DMS79 treated with DMSO at 0.1 percent for 48 hours (cell line): ENCODE measurements around the gene POC1A.

Experiments used
- DNase-seq: peaks from one replicate; lab custom pipeline; 2025; lab: John Stamatoyannopoulos, UW

POC1A gene

GRCh38 chr3:52104684-52105640 is 49.3 kb downstream of the POC1A start:
- DNase-seq: no peak

DNA sequence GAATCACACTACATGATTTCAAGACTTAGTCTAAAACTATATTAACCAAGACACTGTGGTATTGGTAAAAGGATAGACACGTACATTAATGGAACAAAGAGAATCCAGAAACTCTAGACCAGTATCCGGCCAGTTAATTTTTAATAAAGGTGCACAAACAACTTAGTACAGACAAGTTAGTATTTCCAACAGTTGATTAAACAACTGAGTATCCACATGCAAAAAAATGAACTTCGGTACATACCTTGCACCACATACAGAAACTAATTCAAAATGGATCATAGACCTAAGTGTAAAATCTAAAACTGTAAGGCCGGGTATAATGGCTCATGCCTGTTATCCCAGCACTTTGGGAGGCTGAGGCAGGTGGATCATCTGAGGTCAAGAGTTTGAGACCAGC is 51.3 kb downstream of the POC1A start:
- no peak for DNase-seq

- DNase-seq: no peak
Measured at GRCh38 chr3:52099001-52099401, 55.2 kb downstream of the POC1A start.

GRCh38 chr3:52097851-52098507 is 56.2 kb downstream of the POC1A start:
- no peak for DNase-seq

GRCh38 chr3:52095990-52096775 is 58.0 kb downstream of the POC1A start:
- no peak for DNase-seq

GRCh38 chr3:52094571-52095485 is 59.4 kb downstream of the POC1A start:
- DNase-seq: no peak

DNA sequence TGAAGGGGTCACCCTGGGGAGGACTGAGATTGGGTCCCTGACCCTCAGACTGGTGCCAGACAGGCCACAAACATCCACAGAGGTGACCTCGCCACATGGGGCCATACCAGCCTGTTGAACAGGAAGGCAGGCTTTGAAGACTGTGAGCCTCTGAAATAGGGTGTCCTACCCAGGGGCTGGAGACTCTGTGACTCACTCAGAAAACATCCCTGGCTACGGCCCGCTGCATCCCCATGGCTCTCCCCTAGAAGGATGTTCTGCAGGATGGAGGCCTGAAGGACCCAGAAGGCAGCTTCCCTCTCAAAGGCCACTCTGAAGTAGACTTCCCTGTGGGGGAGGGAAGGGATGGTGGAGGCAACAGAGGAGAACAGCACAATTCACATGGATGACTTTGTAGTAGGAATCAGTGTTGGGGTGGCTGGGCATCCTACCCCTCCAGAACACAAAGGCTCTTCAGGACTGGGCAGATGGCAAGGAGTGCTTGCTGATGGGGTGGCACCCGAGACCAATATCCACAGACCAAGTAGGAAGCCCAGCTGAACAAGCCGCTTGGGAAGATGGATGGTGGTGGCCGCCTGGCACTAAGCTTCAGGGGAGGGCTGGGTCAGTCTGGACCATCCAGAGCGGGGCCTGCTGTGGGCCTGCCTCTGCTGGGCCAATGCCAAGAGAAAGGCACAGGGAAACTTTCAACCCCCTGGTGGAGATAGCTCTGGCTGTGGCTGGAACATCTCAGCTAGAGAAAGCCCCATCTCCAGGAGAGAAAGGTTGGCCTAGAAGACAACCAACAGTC is 60.3 kb downstream of the POC1A start:
- DNase-seq: no peak

DNA sequence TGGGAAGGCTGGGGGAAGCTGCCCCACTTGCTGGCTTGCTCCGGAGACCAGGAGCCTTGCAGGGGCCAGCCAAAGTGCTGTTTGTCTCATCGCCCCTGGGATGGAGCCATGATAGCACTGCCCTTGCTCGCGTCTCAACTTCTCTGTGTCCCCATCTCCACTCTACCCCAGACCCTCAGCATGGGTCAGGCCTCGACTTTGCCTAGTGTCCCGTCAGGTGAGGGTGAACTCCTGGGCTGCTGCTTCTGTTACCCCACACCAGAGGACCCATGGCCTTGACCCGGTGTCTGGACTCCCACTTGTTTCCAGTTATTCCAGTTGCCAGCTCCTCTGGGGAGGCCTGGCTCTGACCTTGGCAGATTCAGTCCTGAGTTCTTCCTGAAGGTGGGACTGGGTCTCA is 61.3 kb downstream of the POC1A start:
- no peak for DNase-seq

- DNase-seq: no peak
Measured at GRCh38 chr3:52092271-52092660, 62.0 kb downstream of the POC1A start.

DNA sequence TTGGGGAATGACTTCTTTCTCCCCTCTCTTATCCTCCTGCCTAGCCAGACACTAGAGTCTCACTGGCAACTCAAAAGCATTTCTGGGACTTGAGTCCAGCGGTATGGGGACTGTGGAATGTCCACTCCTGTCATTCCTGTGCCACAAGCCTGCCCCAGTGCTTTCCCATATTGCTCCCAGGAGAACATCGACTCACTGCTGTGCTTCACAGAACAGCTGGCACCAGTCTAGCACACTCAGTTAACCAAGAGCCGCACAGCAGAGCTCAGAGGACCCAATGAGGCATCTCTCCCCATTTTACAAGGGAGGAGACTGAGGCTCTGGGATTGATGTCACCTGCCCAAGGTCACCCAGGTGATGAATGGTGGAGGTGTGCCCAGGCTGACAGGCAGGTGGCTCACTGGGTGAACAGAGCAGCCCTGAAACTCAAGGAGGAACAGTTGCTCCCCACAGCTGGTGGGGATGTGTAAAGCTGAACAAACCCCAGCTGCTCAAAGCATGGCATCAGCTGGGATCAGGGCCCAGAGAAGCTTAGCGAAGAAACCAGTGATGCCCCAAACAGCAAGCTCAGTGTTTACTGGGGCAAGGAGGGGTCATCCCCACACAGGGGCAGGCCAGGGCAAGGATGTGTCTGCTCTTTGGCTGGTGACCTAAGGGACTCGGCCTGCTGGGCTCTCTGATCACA is 62.5 kb downstream of the POC1A start:
- no peak for DNase-seq

DNA sequence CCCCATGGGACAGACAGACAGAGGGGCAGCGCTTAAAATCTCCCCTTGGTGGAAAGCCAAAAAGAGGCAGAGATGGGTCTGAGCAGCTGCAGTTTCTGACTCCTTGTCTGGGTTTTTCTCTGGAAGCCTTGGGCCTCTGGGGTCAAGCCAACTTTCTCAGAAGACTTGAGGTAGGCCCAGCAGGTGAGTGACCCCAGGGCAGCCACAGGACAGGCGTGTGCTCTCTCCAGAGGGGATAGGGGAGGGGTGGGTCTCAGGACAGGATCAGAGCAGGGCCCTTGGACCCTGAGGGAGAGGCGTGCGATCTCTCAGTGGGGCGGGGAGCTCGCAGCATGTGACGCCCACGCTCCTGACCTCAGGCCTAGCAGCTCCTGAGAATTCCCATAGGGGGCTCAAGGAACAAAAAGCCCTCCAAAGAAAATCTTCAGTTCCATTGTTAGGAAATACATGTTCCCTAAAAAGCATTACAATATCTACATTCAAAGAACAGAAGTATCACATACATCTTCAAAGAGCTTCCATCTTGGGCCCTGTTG is 63.2 kb downstream of the POC1A start:
- no peak for DNase-seq

GRCh38 chr3:52090131-52090932 is 63.9 kb downstream of the POC1A start:
- DNase-seq: no peak

- no peak for DNase-seq
Measured at GRCh38 chr3:52089691-52090090, 64.5 kb downstream of the POC1A start.

GRCh38 chr3:52088445-52089367 is 65.5 kb downstream of the POC1A start:
- DNase-seq: no peak

GRCh38 chr3:52087731-52088130 is 66.5 kb downstream of the POC1A start:
- no peak for DNase-seq

- no peak for DNase-seq
Measured at GRCh38 chr3:52086976-52087663, 67.1 kb downstream of the POC1A start.

GRCh38 chr3:52086461-52086860 is 67.8 kb downstream of the POC1A start:
- no peak for DNase-seq
